Activated CD8-positive, alpha-beta T cell treated with anti-CD3 and anti-CD28 coated beads for 36 hours (primary cell): Measurements from ENCODE around the gene PTPRN2. TPM values are rescaled to one million over a fixed set of nuclear protein-coding genes. Genes with fewer than 3 reads are reported as not detected.

ENCODE experiments used
- ATAC-seq: fragments of 200-7000 bp; cut with Tn5 transposase; one replicate; pipeline ENCODE4 v1.10.0; 2021; ENCODE audit warnings: mild to moderate bottlenecking, moderate library complexity
- CTCF ChIA-PET: fragments of 350-600 bp; sonication (Branson Sonifier 250); formaldehyde crosslinking; loops from one replicate; lab custom pipeline; 2021; ENCODE audit warnings: antibody characterized with exemption; lab: Charles Lee
- POLR2A ChIA-PET: fragments of 350-600 bp; sonication (Branson Sonifier 250); formaldehyde crosslinking; loops from one replicate; lab custom pipeline; 2021; ENCODE audit warnings: antibody characterized with exemption; lab: Charles Lee
- DNase-seq: peaks from one replicate; pipeline ENCODE4 v3.0.0-alpha.2; 2020
- H3K27ac Mint-ChIP-seq: one replicate; pipeline ENCODE4 v1.8.0; 2021; ENCODE audit warnings: mild to moderate bottlenecking, mixed read lengths
- H3K27me3 Mint-ChIP-seq: one replicate; pipeline ENCODE4 v1.8.0; 2021; ENCODE audit warnings: mixed read lengths
- H3K36me3 Mint-ChIP-seq: one replicate; pipeline ENCODE4 v1.8.0; 2021; ENCODE audit warnings: low read depth, mixed read lengths
- H3K4me1 Mint-ChIP-seq: one replicate; pipeline ENCODE4 v1.8.0; 2021; ENCODE audit warnings: low read depth, mixed read lengths
- H3K4me3 Mint-ChIP-seq: one replicate; pipeline ENCODE4 v1.8.0; 2021; ENCODE audit warnings: mild to moderate bottlenecking, moderate library complexity, mixed read lengths
- H3K9me3 Mint-ChIP-seq: one replicate; pipeline ENCODE4 v1.8.0; 2021; ENCODE audit warnings: mixed read lengths
- CTCF ChIP-seq: fragments of 200-600 bp; IDR thresholded peaks from one replicate; pipeline ENCODE4 v1.8.0; 2022; ENCODE audit warnings: antibody characterized with exemption, mild to moderate bottlenecking
- intact Hi-C: fragments of 100-400 bp; cut with micrococcal nuclease; formaldehyde crosslinking; loops from one replicate; pipeline ENCODE4 v1.10.0; 2022
- total RNA-seq, 2 experiments: library from RNA; stranded (reverse); gene quantifications; one replicate each; pipeline ENCODE4 v1.2.3, GENCODE V29; 2021

PTPRN2 gene
- total RNA-seq, 2 experiments from 2014 or later, result 0.49 to 0.65 TPM

DNA sequence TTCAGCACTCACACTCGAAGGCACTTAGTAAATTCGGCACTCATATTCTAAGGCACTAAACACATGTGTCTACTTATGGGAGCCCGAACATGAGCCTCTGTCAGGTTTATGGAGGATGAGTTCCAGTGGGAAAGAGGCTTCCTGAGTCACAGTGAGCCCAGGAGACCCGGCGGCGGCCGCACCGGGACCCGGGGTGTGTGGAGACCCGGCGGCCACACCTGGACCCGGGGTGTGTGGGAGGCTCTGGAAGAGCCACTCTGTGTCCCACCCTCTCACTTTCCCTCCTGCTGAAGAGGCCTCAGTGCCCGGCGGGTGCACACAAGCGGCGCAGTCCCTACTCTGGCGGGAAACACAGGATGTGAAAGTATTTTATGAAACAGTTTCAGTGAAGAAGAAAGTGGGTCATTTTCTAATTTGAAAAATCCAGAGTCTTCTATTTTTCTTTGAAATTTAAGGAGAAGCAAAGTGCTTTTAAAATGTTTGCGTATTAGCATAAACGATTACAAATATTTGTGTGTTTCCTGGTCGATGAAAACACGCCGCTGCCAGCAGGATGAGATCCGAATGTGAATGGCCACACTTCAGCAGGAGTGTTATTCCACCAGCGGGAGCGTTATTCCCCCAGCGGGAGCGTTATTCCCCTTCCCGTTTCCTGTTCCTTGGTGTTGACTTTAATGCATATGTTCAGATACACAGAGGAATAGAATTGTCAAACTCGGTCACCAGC is 625.7 kb downstream of the PTPRN2 start:
- no peaks in the 10 kb centered on the region for H3K36me3 Mint-ChIP-seq
- no peak overlapping the region for H3K27ac Mint-ChIP-seq
- CTCF ChIA-PET, result no interaction called here
- H3K4me1 Mint-ChIP-seq, result no peaks in the 10 kb centered on the region
- no peaks in the 10 kb centered on the region for H3K9me3 Mint-ChIP-seq
- TF ChIP-seq CTCF, result no peak
- DNase-seq (no peak), ATAC-seq (no peak)
- POLR2A ChIA-PET, result no interaction called here
- intact Hi-C loops, result no loop called here
- H3K4me3 Mint-ChIP-seq, result no peak overlapping the region
- peaks cover 9% of the 10 kb centered on the region for H3K27me3 Mint-ChIP-seq

- Mint-ChIP-seq H3K27ac (no peak overlapping the region), H3K4me3 (no peak overlapping the region), H3K36me3 (no peaks in the 10 kb centered on the region), H3K9me3 (no peaks in the 10 kb centered on the region), H3K4me1 (no peaks in the 10 kb centered on the region), H3K27me3 (peaks cover 2% of the 10 kb centered on the region)
- intact Hi-C loops, result no loop called here
- DNase-seq (no peak), ATAC-seq (no peak)
- no peak for TF ChIP-seq CTCF
- ChIA-PET CTCF (no interaction called here), POLR2A (no interaction called here)
Observed at GRCh38 chr7:157955348-157955999, 632.1 kb downstream of the PTPRN2 start.

- H3K4me1 Mint-ChIP-seq, result no peaks in the 10 kb centered on the region
- DNase-seq, result no peak
- no peak for TF ChIP-seq CTCF
- no peaks in the 10 kb centered on the region for H3K9me3 Mint-ChIP-seq
- ChIA-PET POLR2A (no interaction called here), CTCF (no interaction called here)
- no peaks in the 10 kb centered on the region for H3K27me3 Mint-ChIP-seq
- intact Hi-C loops, result no loop called here
- no peak overlapping the region for H3K4me3 Mint-ChIP-seq
- ATAC-seq, result no peak
- H3K27ac Mint-ChIP-seq, result no peak overlapping the region
- no peaks in the 10 kb centered on the region for H3K36me3 Mint-ChIP-seq
Observed at GRCh38 chr7:157954901-157955300, 632.7 kb downstream of the PTPRN2 start.

GRCh38 chr7:157952841-157953645 is 634.6 kb downstream of the PTPRN2 start:
- intact Hi-C loops, result no loop called here
- no peaks in the 10 kb centered on the region for H3K27me3 Mint-ChIP-seq
- no peaks in the 10 kb centered on the region for H3K36me3 Mint-ChIP-seq
- no peaks in the 10 kb centered on the region for H3K9me3 Mint-ChIP-seq
- no peak overlapping the region for H3K4me3 Mint-ChIP-seq
- H3K4me1 Mint-ChIP-seq, result no peaks in the 10 kb centered on the region
- DNase-seq, result no peak
- no peak for TF ChIP-seq CTCF
- H3K27ac Mint-ChIP-seq, result no peak overlapping the region
- POLR2A ChIA-PET, result no interaction called here
- CTCF ChIA-PET, result no interaction called here
- no peak for ATAC-seq
